ENCODE measurements around the gene GNA14. TPM values are rescaled to one million over a fixed set of nuclear protein-coding genes. Genes with fewer than 3 reads are reported as not detected.

GNA14 gene
- total RNA-seq, 2 donors from 2014 or later = 0.62 to 8.0 TPM

- H3K36me3 ChIP-seq (ENCODE audit: control insufficient read depth, insufficient read depth, low read length) = no peaks in the 10 kb centered on the region
- no peak overlapping the region for H3K4me3 ChIP-seq (ENCODE audit: low read length)
- H3K9ac ChIP-seq (ENCODE audit: extremely low read depth, low read length, poor library complexity, severe bottlenecking) = no peak overlapping the region
- H3K4me3 Mint-ChIP-seq = no peak overlapping the region
- WGBS, 2 experiments (ENCODE audit: insufficient coverage in 1 of 2, insufficient read length in 1 of 2) = 88 to 90% methylated on average over 11 to 14 of the region's 14 CpGs
- peaks cover 12% of the 10 kb centered on the region for H3K4me1 Mint-ChIP-seq
- peaks cover 2% of the 10 kb centered on the region for H3K36me3 Mint-ChIP-seq (ENCODE audit: low read depth)
- H3K9me3 Mint-ChIP-seq = peaks cover 10% of the 10 kb centered on the region
- no peak overlapping the region for H3K27ac Mint-ChIP-seq
- H3K27ac ChIP-seq (ENCODE audit: low read depth, low read length) = no peak overlapping the region
- H3K27me3 ChIP-seq (ENCODE audit: control insufficient read depth, insufficient read depth, low read length, poor library complexity, severe bottlenecking) = peaks cover 31% of the 10 kb centered on the region
- no peak for TF ChIP-seq CTCF (conservative IDR thresholded peaks at IDR 0.05)
- peaks cover 12% of the 10 kb centered on the region for H3K9me3 ChIP-seq (ENCODE audit: control insufficient read depth, low read length)
- H3K4me1 ChIP-seq (ENCODE audit: control insufficient read depth, insufficient read depth, low read length) = no peaks in the 10 kb centered on the region
- DNase-seq = peak; percentile 20
- peaks cover 23% of the 10 kb centered on the region for H3K27me3 Mint-ChIP-seq (ENCODE audit: insufficient read depth)
Measured at GRCh38 chr9:77453825-77454647, 194.1 kb downstream of the GNA14 start.

- Mint-ChIP-seq H3K36me3 (ENCODE audit: low read depth) (peaks cover 2% of the 10 kb centered on the region), H3K27ac (no peak overlapping the region), H3K27me3 (ENCODE audit: insufficient read depth) (peaks cover 23% of the 10 kb centered on the region), H3K9me3 (peaks cover 15% of the 10 kb centered on the region), H3K4me1 (peaks cover 1% of the 10 kb centered on the region), H3K4me3 (no peak overlapping the region)
- DNase-seq = no peak
- Histone ChIP-seq H3K36me3 (ENCODE audit: control insufficient read depth, insufficient read depth, low read length) (no peaks in the 10 kb centered on the region), H3K4me1 (ENCODE audit: control insufficient read depth, insufficient read depth, low read length) (no peaks in the 10 kb centered on the region), H3K9ac (ENCODE audit: extremely low read depth, low read length, poor library complexity, severe bottlenecking) (no peak overlapping the region), H3K27me3 (ENCODE audit: control insufficient read depth, insufficient read depth, low read length, poor library complexity, severe bottlenecking) (peaks cover 24% of the 10 kb centered on the region), H3K9me3 (ENCODE audit: control insufficient read depth, low read length) (peaks cover 12% of the 10 kb centered on the region), H3K4me3 (ENCODE audit: low read length) (no peak overlapping the region), H3K27ac (ENCODE audit: low read depth, low read length) (no peak overlapping the region)
- TF ChIP-seq CTCF (conservative IDR thresholded peaks at IDR 0.05) = no peak
- WGBS, 2 experiments (ENCODE audit: insufficient coverage in 1 of 2, insufficient read length in 1 of 2) = 84 to 100% methylated on average over 1 to 4 of the region's 4 CpGs
Measured at GRCh38 chr9:77451507-77451906, 196.6 kb downstream of the GNA14 start.

GRCh38 chr9:77450085-77450475 is 198.0 kb downstream of the GNA14 start:
- H3K27ac ChIP-seq (ENCODE audit: low read depth, low read length) = no peak overlapping the region

More at GRCh38 chr9:77450085-77450475, 198.0 kb downstream of the GNA14 start:
- no peaks in the 10 kb centered on the region for H3K4me1 ChIP-seq (ENCODE audit: control insufficient read depth, insufficient read depth, low read length)
- H3K36me3 ChIP-seq (ENCODE audit: control insufficient read depth, insufficient read depth, low read length) = no peaks in the 10 kb centered on the region
- no peak overlapping the region for H3K9ac ChIP-seq (ENCODE audit: extremely low read depth, low read length, poor library complexity, severe bottlenecking)
- H3K27me3 Mint-ChIP-seq (ENCODE audit: insufficient read depth) = peaks cover 23% of the 10 kb centered on the region
- no peak for TF ChIP-seq CTCF (conservative IDR thresholded peaks at IDR 0.05)
- peaks cover 15% of the 10 kb centered on the region for H3K9me3 Mint-ChIP-seq
- H3K4me3 Mint-ChIP-seq = no peak overlapping the region
- no peak overlapping the region for H3K4me3 ChIP-seq (ENCODE audit: low read length)
- 89 to 96% methylated on average over 4 of the region's 4 CpGs for WGBS, 2 experiments (ENCODE audit: insufficient coverage in 1 of 2, insufficient read length in 1 of 2)
- no peak overlapping the region for H3K27ac Mint-ChIP-seq
- peaks cover 2% of the 10 kb centered on the region for H3K36me3 Mint-ChIP-seq (ENCODE audit: low read depth)
- DNase-seq = no peak
- H3K27me3 ChIP-seq (ENCODE audit: control insufficient read depth, insufficient read depth, low read length, poor library complexity, severe bottlenecking) = peaks cover 24% of the 10 kb centered on the region
- H3K9me3 ChIP-seq (ENCODE audit: control insufficient read depth, low read length) = peaks cover 12% of the 10 kb centered on the region
- no peaks in the 10 kb centered on the region for H3K4me1 Mint-ChIP-seq
